Nephron (organoid): Measurements from ENCODE around the gene COL8A1.
"Not testable (repeated sequence)": the region's sequence is repeated elsewhere in the genome, so short reads cannot be mapped to it uniquely, and the experiment has no call there.

Source experiments
- H3K27ac Mint-ChIP-seq, 3 experiments: 2 replicates each; pipeline ENCODE4 v1.8.0; 2020; ENCODE audit warnings: mixed read lengths in 3 of 3, mild to moderate bottlenecking in 2 of 3, moderate library complexity in 1 of 3
- H3K27me3 Mint-ChIP-seq: 2 replicates; pipeline ENCODE4 v1.8.0; 2021; ENCODE audit warnings: low read depth, mild to moderate bottlenecking, moderate library complexity, mixed read lengths
- H3K36me3 Mint-ChIP-seq: 2 replicates; pipeline ENCODE4 v1.8.0; 2020; ENCODE audit warnings: low read depth, mixed read lengths
- H3K4me1 Mint-ChIP-seq: 2 replicates; pipeline ENCODE4 v1.8.0; 2020; ENCODE audit warnings: mixed read lengths
- H3K4me3 Mint-ChIP-seq, 3 experiments: 2 replicates each; pipeline ENCODE4 v1.8.0; 2020; ENCODE audit warnings: mild to moderate bottlenecking in 3 of 3, mixed read lengths in 3 of 3, moderate library complexity in 2 of 3
- H3K9me3 Mint-ChIP-seq: 2 replicates; pipeline ENCODE4 v1.8.0; 2020; ENCODE audit warnings: mixed read lengths
- CTCF ChIP-seq, 3 experiments: fragments of 200-600 bp; sonication (generic); IDR thresholded peaks; one replicate each; pipeline ENCODE4 v1.5.0; 2021; ENCODE audit warnings: antibody characterized with exemption in 3 of 3; ENCODE audit not compliant: unreplicated experiment in 3 of 3

Gene COL8A1

GRCh38 chr3:99839613-99840012 lies 201.2 kb downstream of the COL8A1 start:
- no peaks in the 10 kb centered on the region for H3K27me3 Mint-ChIP-seq
- TF ChIP-seq CTCF (IDR thresholded peaks at IDR 0.05; ENCODE audit: unreplicated experiment in 3 of 3): no peak
- no peak overlapping the region for H3K4me3 Mint-ChIP-seq
- no peak overlapping the region for H3K27ac Mint-ChIP-seq
- no peaks in the 10 kb centered on the region for H3K36me3 Mint-ChIP-seq
- peaks cover 10% of the 10 kb centered on the region for H3K4me1 Mint-ChIP-seq
- no peaks in the 10 kb centered on the region for H3K9me3 Mint-ChIP-seq

GRCh38 chr3:99841949-99842348 lies 203.6 kb downstream of the COL8A1 start:
- peaks cover 18% of the 10 kb centered on the region for H3K4me1 Mint-ChIP-seq
- H3K4me3 Mint-ChIP-seq, H3K9me3 Mint-ChIP-seq, H3K27ac Mint-ChIP-seq, H3K36me3 Mint-ChIP-seq, H3K27me3 Mint-ChIP-seq: not testable (repeated sequence)

- peak; percentile 69 to 81 (median 78) for TF ChIP-seq CTCF (IDR thresholded peaks at IDR 0.05; ENCODE audit: unreplicated experiment in 3 of 3)
- Mint-ChIP-seq H3K9me3 (no peaks in the 10 kb centered on the region), H3K27me3 (no peaks in the 10 kb centered on the region), H3K27ac (peak overlapping the region; percentile 3 to 78 (median 68)), H3K4me3 (no peak overlapping the region), H3K4me1 (peaks cover 18% of the 10 kb centered on the region), H3K36me3 (peaks cover 2% of the 10 kb centered on the region)
Measured at GRCh38 chr3:99842826-99843589, 204.6 kb downstream of the COL8A1 start.

- no peak overlapping the region for H3K4me3 Mint-ChIP-seq
- TF ChIP-seq CTCF (IDR thresholded peaks at IDR 0.05; ENCODE audit: unreplicated experiment in 3 of 3): no peak
- no peaks in the 10 kb centered on the region for H3K27me3 Mint-ChIP-seq
- H3K27ac Mint-ChIP-seq: peak overlapping the region in 2 of 3 experiments; percentile 68 to 78
- H3K9me3 Mint-ChIP-seq: no peaks in the 10 kb centered on the region
- H3K4me1 Mint-ChIP-seq: peaks cover 18% of the 10 kb centered on the region
- H3K36me3 Mint-ChIP-seq: peaks cover 8% of the 10 kb centered on the region
Measured at GRCh38 chr3:99843590-99844258, 205.3 kb downstream of the COL8A1 start.

GRCh38 chr3:99845331-99845730 lies 206.9 kb downstream of the COL8A1 start:
- Mint-ChIP-seq H3K9me3 (no peaks in the 10 kb centered on the region), H3K36me3 (peaks cover 8% of the 10 kb centered on the region), H3K4me1 (peaks cover 18% of the 10 kb centered on the region), H3K27me3 (no peaks in the 10 kb centered on the region), H3K4me3 (no peak overlapping the region), H3K27ac (peak overlapping the region in 1 of 3 experiments; percentile 2)
- TF ChIP-seq CTCF (IDR thresholded peaks at IDR 0.05; ENCODE audit: unreplicated experiment in 3 of 3): no peak

- Mint-ChIP-seq H3K4me3 (no peak overlapping the region), H3K27me3 (no peaks in the 10 kb centered on the region), H3K27ac (peak overlapping the region in 2 of 3 experiments; percentile 2 to 3), H3K4me1 (peaks cover 18% of the 10 kb centered on the region), H3K36me3 (peaks cover 8% of the 10 kb centered on the region), H3K9me3 (no peaks in the 10 kb centered on the region)
- TF ChIP-seq CTCF (IDR thresholded peaks at IDR 0.05; ENCODE audit: unreplicated experiment in 3 of 3): no peak
Measured at GRCh38 chr3:99845999-99846398, 207.6 kb downstream of the COL8A1 start.
